Endometrial microvascular endothelial cells (primary cell): ENCODE data around the gene MED25. TPM values are rescaled to one million over a fixed set of nuclear protein-coding genes. Genes with fewer than 3 reads are reported as not detected.

ENCODE experiments used
- in situ Hi-C: cut with HindIII; loops from 2 replicates; pipeline ENCODE4 v1.10.0; 2017; ENCODE audit warnings: low sequenced_read_pairs, low pct_unique_long_range_greater_than_20kb; ENCODE audit errors: inconsistent ontology term
- total RNA-seq: library from RNA; depleted of rRNA; stranded (reverse); fragments of >200 nt; gene quantifications from one replicate; pipeline ENCODE4 v1.2.3, GENCODE V29; 2015; ENCODE audit errors: inconsistent ontology term

Gene MED25
- total RNA-seq, 1 donor from 2014 or later: 31.7 TPM

- in situ Hi-C loops: no loop called here
Measured at GRCh38 chr19:49836176-49837008, 18.3 kb downstream of the MED25 start.

DNA sequence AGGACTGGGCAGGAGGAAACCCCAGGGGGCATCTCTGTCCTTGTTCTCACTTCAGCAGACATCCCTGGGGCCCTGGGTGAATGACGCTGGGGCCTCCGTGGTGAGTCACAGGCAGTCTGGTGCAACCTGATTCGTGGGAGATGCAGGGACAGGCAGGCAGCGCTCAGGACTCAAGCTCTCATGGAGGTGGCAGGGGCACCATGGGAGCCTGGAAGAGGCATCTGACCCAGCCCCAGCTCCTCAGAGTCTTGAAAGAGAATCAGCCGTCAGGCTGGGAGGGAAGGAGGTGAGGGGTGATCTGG lies 18.9 kb downstream of the MED25 start:
- in situ Hi-C loops: no loop called here

DNA sequence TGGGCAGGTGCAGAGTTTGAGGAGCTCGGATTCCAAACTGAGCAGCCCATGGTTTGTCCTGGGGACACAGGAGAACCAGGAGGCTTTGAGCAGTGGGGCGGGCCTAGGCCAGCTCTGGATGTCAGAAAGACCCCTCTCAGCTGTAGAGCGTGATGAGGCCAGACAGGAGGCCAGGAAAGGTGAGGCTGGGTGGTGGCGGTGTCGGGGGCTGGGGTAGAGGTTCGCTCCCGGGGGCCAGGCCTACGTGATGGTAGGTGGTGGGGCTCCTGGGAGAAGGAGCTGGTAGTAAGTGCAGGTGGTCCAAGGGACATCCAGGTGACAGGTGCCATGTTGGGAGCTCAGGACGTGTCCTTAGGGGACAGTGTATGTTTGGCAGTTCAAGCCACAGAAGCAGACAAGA lies 19.3 kb downstream of the MED25 start:
- in situ Hi-C loops: no loop called here

DNA sequence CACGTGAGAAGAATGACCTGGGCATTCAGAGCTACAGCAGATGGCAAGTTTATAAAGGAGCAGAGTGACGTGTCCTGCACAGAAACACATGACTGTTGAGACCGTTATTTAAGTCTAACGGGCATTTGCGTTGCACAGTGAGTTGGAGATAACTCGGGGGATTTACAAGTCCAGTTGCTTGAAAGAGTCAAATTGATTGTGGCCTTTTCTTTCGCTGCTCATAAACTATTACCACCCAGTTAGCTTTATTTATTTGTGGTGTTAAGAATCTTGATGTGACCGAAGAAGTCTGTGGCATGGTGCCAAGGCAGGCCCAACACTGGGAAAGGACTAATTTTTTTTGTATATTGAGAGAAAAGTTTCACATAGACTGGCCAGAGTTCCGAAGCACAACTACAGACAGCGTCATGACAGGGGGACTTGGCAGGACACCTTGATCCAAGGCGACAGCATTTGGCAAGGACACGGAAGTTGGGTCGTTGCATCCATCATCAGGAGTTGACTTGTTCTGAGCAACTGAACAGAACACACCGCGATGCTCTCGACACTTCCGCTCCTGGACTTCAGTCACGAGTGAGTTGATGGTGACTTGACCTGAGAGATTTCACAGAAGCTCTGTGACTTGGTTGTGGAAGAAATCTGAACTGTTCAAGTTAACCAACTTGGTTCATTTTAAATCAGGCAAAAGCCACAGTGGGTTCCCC lies 20.9 kb downstream of the MED25 start:
- in situ Hi-C loops: no loop called here

- in situ Hi-C loops: no loop called here
Measured at GRCh38 chr19:49839713-49840112, 21.6 kb downstream of the MED25 start.

- in situ Hi-C loops: no loop called here
Measured at GRCh38 chr19:49840321-49840720, 22.2 kb downstream of the MED25 start.

DNA sequence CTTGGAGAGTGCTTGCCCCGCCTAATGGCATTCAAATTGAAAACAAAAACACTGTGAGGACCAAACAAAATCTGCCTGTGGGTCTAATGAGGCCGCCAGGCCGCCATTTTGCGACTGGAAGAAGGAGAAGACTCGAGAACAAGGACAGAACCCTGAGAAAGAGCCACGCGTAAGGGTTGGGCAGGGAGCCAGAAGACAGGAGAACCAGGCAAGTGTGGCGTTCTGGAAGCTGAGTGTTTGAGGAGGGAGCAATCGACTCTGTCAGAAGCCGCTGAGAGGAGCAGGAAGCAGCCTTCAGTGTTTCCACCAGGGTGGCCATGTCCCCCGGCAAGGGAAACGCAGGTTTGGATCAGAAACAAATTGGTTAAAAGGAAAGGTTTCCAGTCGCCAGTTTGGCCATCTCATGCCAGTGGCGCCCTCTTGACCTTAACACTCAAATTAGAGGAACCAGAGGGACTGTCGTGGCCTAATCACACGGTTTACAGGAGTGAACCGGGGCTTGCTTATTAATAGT lies 22.7 kb downstream of the MED25 start:
- in situ Hi-C loops: no loop called here

DNA sequence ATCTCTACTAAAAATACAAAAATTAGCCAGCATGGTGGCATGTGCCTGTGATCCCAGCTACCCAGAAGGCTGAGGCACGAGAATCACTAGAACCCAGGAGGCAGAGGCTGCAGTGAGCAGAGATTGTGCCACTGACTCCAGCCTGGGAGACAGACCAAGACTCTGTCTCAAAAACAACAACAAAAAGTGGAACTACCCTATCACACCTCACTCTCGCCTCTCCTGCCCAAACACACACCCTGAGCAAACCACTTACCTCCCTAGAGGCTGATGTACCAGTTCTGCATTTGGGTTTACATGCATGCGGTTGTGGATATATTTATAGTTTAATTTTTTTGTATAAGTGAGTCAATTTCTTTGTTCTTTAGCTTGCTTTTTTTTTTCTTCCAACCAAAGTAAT lies 25.2 kb downstream of the MED25 start:
- in situ Hi-C loops: no loop called here

DNA sequence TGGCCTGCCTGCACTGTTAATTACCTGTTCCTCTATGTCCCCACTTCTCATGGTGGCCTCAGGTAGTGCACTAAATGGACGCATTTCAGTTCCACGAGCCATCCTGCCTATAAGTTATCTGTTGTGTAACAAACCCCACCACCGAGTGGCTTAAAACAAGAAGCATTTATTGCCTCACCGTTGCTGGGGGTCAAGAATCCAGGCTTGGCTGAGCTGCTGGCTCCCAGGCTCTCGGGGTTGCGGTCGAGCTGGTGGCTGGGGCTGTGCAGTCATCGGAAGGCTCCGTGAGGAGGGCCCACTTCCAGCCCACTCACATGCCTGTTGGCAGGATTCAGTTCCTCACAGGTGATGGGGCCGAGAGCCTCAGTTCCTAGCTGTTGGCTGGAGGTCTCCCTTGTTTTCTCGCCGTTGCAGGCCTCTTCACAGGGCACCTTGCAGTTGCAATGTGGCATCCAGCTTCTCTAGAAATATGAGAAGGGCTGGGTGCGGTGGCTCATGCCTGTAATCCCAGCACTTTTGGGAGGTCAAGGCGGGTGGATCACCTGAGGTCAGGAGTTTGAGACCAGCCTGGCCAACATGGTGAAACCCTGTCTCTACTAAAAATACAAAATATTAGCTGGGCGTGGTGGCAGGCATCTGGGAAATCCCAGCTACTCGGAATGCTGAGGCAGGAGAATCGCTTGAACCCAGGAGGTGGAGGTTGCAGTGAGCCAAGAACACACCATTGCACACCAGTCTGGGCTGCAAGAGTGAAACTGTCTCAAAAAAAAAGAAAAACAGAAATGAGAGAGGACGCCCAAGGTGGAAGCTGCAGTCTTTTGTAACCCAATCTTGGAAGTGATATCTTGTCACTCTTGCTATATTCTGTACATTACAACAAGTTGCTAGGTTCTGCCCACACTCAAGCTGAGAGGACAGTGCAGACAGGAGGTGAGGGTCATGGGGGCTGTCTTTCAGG lies 26.3 kb downstream of the MED25 start:
- in situ Hi-C loops: no loop called here

- in situ Hi-C loops: no loop called here
Measured at GRCh38 chr19:49845414-49845813, 27.3 kb downstream of the MED25 start.

DNA sequence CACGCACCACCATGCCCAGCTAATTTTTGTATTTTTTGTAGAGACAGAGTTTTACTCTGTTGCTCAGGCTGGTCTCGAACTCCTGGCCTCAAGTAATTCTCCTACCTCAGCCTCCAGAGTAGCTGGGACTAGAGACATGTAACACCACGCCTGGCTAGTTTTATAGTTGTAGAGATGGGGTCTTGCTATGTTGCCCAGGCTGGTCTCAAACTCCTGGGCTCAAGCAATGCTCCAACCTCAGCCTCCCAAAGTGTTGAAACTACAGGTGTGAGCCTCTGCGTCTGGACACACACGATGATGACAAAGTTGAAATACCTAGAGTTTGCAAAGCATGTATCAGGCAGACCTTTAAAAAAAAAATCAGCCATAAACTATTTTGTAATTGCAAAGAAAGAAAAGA lies 28.3 kb downstream of the MED25 start:
- in situ Hi-C loops: no loop called here

DNA sequence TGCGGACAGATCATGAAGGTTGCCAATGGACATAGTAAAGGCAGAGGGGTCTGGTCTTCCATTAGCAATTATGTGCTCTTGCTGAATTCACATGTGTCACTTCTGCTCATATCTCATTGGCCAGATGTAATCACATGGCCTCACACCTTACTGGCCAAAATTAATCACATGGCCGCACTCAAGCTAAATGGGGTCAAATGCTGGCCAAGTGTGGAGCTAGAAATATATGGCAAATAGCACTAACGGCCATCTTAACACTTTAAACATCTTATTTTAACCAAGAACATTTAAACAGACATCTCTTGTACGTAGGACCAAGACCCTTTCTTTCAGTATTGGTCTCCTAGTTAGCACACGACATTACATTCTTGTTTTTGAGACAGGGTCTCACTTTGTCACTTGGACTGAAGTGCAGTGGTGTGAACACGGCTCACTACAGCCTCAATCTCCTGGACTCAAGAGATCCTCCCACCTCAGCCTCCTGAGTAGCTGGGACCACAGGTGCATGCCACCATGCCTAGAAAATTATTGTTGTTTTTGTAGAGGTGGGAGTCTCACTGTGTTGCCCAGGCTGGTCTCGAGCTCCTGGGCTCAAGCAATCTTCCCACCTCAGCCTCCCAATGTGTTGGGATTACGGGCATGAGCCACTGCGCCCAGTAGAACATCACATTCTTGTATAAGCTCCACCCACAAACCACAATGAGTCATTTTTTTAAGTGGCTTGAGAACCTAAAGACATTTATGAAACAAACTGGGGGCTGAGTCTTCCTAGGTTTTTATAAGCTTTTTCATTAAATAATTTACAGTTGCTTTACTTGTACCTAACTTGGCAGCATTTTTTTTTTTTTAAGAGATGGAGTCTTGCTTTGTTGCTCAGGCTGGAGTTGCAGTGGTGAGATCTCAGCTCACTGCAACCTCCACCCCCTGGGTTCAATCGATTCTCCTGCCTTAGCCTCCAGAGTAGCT lies 29.9 kb downstream of the MED25 start:
- in situ Hi-C loops: no loop called here

DNA sequence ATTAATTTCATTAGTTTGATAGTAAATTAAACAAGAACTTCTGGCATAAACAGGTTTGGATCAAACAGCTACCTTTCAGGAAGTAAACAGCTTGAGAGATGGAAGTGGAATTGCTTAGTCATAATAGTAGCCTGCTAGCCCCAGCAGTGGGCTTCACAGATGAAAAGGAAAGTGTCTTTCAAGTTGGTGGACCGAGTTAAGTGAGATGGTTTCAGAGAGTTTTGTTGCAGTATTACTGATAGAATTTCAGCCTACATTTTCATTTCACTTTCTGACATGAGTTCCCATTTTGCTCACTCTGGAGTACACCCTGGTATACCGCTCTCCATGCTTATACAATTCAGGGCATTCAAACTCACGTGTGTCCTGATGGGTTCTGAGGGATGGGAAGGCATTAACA lies 30.8 kb downstream of the MED25 start:
- in situ Hi-C loops: no loop called here

DNA sequence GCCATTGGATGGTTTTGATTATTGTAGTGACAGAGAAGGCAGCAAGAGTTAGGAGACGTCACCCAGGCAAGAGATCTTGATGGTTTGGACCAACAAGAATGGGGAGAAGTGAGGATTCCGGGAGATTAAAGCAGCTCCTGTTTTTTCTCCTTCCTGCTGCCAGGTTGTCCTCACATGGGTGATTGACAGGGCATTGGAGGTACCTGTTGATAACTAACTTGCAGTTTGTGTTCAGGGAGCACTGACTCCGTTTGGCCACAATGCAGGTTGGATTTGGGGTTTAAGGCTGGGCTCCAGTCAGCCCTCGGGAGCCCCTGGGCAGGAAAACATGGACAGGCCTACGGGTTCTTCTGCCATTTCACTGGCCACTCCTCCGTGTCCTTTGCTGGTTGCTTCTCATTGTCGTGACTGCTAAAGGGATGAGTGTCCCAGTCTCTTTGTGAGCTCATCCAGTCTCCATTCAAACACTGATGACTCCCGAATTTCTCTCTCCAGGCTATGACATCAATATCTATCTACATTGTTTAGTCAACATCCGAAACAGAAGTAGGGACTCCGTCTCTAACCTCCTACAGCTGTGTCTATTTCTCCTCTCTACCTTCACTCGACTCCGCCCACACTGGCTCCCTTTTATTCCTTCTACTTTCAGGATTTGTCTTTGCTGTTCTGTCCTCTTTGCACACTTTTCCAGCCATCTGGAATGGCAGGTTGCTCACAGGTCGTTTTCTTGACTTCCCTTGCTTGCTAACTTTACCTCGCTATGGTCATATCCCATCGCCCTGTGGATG lies 31.5 kb downstream of the MED25 start:
- in situ Hi-C loops: no loop called here

DNA sequence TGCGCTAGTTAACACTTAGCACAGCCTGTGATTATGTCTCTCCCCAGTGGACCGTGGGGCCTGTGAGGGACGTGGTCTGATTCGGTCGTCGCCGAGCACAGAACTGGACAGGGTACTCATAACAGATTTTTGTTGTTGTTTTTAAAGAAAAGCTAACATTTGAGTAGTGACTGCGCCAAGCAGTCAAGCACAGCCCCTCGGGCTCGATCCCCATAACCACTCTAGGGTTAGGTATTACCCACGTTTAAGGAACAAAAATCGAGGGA lies 32.1 kb downstream of the MED25 start:
- in situ Hi-C loops: no loop called here

DNA sequence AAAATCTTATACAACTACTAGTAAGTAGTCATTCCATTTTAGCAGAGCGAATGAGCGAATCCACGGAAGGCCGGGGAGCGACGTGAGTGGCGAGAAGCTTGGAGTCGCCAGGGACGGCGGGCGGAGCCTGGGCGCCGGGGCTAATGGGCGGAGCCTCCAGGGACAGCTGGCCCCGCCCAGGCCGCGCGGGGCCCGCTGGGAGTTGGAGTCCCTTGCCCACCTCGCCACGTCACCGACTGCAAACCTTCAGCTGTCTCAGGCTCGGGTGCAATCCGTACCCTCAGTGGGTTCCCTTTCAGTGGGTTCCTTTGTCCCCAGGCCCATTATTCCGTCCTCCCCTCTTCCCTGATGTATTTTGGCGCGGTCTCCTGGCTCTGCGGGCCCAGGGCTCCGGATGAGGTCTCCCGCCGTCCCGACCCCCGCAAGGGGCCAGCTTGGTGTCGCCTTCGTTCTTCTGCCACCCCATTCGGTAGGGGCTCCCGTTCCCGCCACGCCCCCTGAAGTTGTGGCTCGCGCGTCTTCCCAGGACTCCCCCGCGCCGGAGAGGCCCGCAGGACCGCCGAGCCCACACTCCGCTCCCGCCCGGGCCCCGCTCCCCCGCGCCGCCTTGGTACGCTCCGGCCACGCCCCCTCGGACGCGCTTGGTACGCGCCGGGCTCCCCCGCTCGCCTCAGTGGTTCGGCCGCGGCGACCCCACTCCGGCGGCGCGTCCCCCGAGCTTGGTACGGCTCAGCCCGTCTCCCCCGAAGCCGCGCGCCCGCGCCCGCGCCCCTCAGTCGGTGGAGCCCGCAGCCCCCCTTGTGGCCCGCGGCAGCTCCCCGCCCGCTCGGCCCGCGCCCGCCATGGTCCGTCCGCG lies 32.6 kb downstream of the MED25 start, which contains the start of gene PTOV1:
Gene PTOV1 (plus strand): TSS at position 673 of the 856 bp plus-strand sequence.
- in situ Hi-C loops: no loop called here
